Measurements from ENCODE around the gene MRPL43. TPM values are rescaled to one million over a fixed set of nuclear protein-coding genes. Genes with fewer than 3 reads are reported as not detected.

MRPL43 gene
- total RNA-seq, 1 experiment from 2014 or later: 120 TPM

GRCh38 chr10:101020427-101021075 is 33.3 kb upstream of the MRPL43 start:
- no peak for DNase-seq (ENCODE audit: low read depth)

GRCh38 chr10:101019440-101019703 is 32.1 kb upstream of the MRPL43 start:
- DNase-seq (ENCODE audit: low read depth): no peak

GRCh38 chr10:101018600-101019439 is 31.5 kb upstream of the MRPL43 start:
- peak; percentile 75 for DNase-seq (ENCODE audit: low read depth)

- DNase-seq (ENCODE audit: low read depth): no peak
Observed at GRCh38 chr10:101018118-101018599, 30.9 kb upstream of the MRPL43 start.

- DNase-seq (ENCODE audit: low read depth): no peak
Observed at GRCh38 chr10:101016814-101017213, 29.5 kb upstream of the MRPL43 start.

GRCh38 chr10:101015582-101015973 is 28.3 kb upstream of the MRPL43 start:
- no peak for DNase-seq (ENCODE audit: low read depth)

- peak; percentile 97 for DNase-seq (ENCODE audit: low read depth)
Observed at GRCh38 chr10:101014966-101015581, 27.8 kb upstream of the MRPL43 start.

- DNase-seq (ENCODE audit: low read depth): peak; percentile 74
Observed at GRCh38 chr10:101014230-101014884, 27.1 kb upstream of the MRPL43 start.

GRCh38 chr10:101013365-101013825 is 26.1 kb upstream of the MRPL43 start:
- DNase-seq (ENCODE audit: low read depth): no peak

- DNase-seq (ENCODE audit: low read depth): peak; percentile 96
Observed at GRCh38 chr10:101012525-101013364, 25.4 kb upstream of the MRPL43 start.

- no peak for DNase-seq (ENCODE audit: low read depth)
Observed at GRCh38 chr10:101011517-101012423, 24.5 kb upstream of the MRPL43 start.

- no peak for DNase-seq (ENCODE audit: low read depth)
Observed at GRCh38 chr10:101010329-101010728, 23.0 kb upstream of the MRPL43 start.

- no peak for DNase-seq (ENCODE audit: low read depth)
Observed at GRCh38 chr10:101008823-101009423, 21.6 kb upstream of the MRPL43 start.

GRCh38 chr10:101007915-101008822 is 20.9 kb upstream of the MRPL43 start:
- DNase-seq (ENCODE audit: low read depth): no peak

GRCh38 chr10:101007099-101007711 is 19.9 kb upstream of the MRPL43 start:
- DNase-seq (ENCODE audit: low read depth): no peak

GRCh38 chr10:101006593-101007098 is 19.3 kb upstream of the MRPL43 start:
- DNase-seq (ENCODE audit: low read depth): no peak

- DNase-seq (ENCODE audit: low read depth): no peak
Observed at GRCh38 chr10:101005869-101006567, 18.7 kb upstream of the MRPL43 start.

All from HT1080 (cell line).